IMR-90 (cell line): ENCODE data around the gene CIB1. TPM values are rescaled to one million over a fixed set of nuclear protein-coding genes. Genes with fewer than 3 reads are reported as not detected.

ENCODE experiments used
- ATAC-seq: fragments of 200-7000 bp; cut with Tn5 transposase; 2 replicates; pipeline ENCODE4 v1.9.1; 2020; ENCODE audit warnings: low read depth, mild to moderate bottlenecking, moderate library complexity
- BruUV-seq: library from RNA; stranded (reverse); fragments of 400-500 nt; replicated peaks from 2 replicates; lab custom pipeline; 2021; lab: Mats Ljungman, UMichigan
- CTCF ChIA-PET: fragments of 300-600 bp; formaldehyde crosslinking; extraction: SDS; loops from one replicate; lab custom pipeline; 2021; ENCODE audit warnings: antibody characterized with exemption; lab: Yijun Ruan, JAX
- POLR2A ChIA-PET: fragments of 300-600 bp; sonication (Branson Sonifier 250); formaldehyde crosslinking; loops from one replicate; lab custom pipeline; 2022; ENCODE audit warnings: antibody characterized with exemption; ENCODE audit not compliant: unreplicated experiment; lab: Charles Lee
- DNase-seq: peaks from one replicate; pipeline ENCODE4 v3.0.0; 2013
- H2AFZ ChIP-seq: replicated peaks from 2 replicates; pipeline ENCODE3; 2013; ENCODE audit warnings: low read length, mild to moderate bottlenecking; ENCODE audit not compliant: poor library complexity
- H2AK5ac ChIP-seq: 2 replicates; pipeline ENCODE4 v1.6.1; 2013; ENCODE audit warnings: low read depth, low read length, inconsistent platforms
- H2AK9ac ChIP-seq: replicated peaks from 2 replicates; pipeline ENCODE3; 2013; ENCODE audit warnings: mild to moderate bottlenecking, low read depth, low read length, moderate library complexity; ENCODE audit not compliant: poor library complexity
- H2BK120ac ChIP-seq: 2 replicates; pipeline ENCODE4 v1.6.1; 2013; ENCODE audit warnings: low read depth, low read length, inconsistent platforms
- H2BK15ac ChIP-seq: 3 replicates; pipeline ENCODE4 v1.6.1; 2013; ENCODE audit warnings: low read depth, low read length, inconsistent platforms
- H2BK20ac ChIP-seq: 2 replicates; pipeline ENCODE4 v1.6.1; 2013; ENCODE audit warnings: low read depth, mild to moderate bottlenecking, inconsistent platforms, low read length, moderate library complexity
- H2BK5ac ChIP-seq: 2 replicates; pipeline ENCODE4 v1.6.1; 2013; ENCODE audit warnings: mild to moderate bottlenecking, low read depth, low read length, inconsistent platforms; ENCODE audit not compliant: poor library complexity, severe bottlenecking
- H3K14ac ChIP-seq: replicated peaks from 2 replicates; pipeline ENCODE4 v1.6.1; 2013; ENCODE audit warnings: low read depth, low read length, inconsistent platforms
- H3K18ac ChIP-seq: 2 replicates; pipeline ENCODE4 v1.6.1; 2013; ENCODE audit warnings: low read depth, low read length, control low read depth
- H3K23ac ChIP-seq: 2 replicates; pipeline ENCODE4 v1.6.1; 2013; ENCODE audit warnings: low read depth, low read length, inconsistent platforms
- H3K27ac ChIP-seq: 2 replicates; pipeline ENCODE4 v1.5.1; 2013; ENCODE audit warnings: mild to moderate bottlenecking, control low read depth, low read length; ENCODE audit not compliant: insufficient read depth
- H3K27me3 ChIP-seq: 2 replicates; pipeline ENCODE4 v1.6.1; 2013; ENCODE audit warnings: low read length; ENCODE audit not compliant: control insufficient read depth, insufficient read depth
- H3K36me3 ChIP-seq: 2 replicates; pipeline ENCODE4 v1.6.1; 2013; ENCODE audit warnings: low read length, mixed read lengths; ENCODE audit not compliant: control insufficient read depth, insufficient read depth
- H3K4ac ChIP-seq: 2 replicates; pipeline ENCODE4 v1.6.1; 2013; ENCODE audit warnings: low read depth, low read length, inconsistent platforms
- H3K4me1 ChIP-seq: 2 replicates; pipeline ENCODE4 v1.6.1; 2013; ENCODE audit warnings: low read length, mixed read lengths; ENCODE audit not compliant: control insufficient read depth, insufficient read depth
- H3K4me2 ChIP-seq: 2 replicates; pipeline ENCODE4 v1.6.1; 2013; ENCODE audit warnings: low read depth, mild to moderate bottlenecking, control low read depth, low read length, moderate library complexity
- H3K4me3 ChIP-seq: 2 replicates; pipeline ENCODE4 v1.5.1; 2013; ENCODE audit warnings: low read depth, mild to moderate bottlenecking, control low read depth, low read length, moderate library complexity; ENCODE audit not compliant: insufficient read depth
- H3K56ac ChIP-seq: 2 replicates; pipeline ENCODE4 v1.6.1; 2013; ENCODE audit warnings: low read length, inconsistent platforms; ENCODE audit not compliant: insufficient read depth; ENCODE audit errors: extremely low read depth
- H3K79me1 ChIP-seq, 2 experiments: 2 replicates each; pipeline ENCODE4 v1.6.1; 2013; ENCODE audit warnings: low read length in 2 of 2, inconsistent platforms in 1 of 2, low read depth in 1 of 2
- H3K9ac ChIP-seq: 2 replicates; pipeline ENCODE4 v1.6.1; 2013; ENCODE audit warnings: low read depth, low read length, control low read depth
- H3K9me1 ChIP-seq: 2 replicates; pipeline ENCODE4 v1.6.1; 2013; ENCODE audit warnings: low read length, inconsistent platforms; ENCODE audit not compliant: insufficient read depth
- H3K9me3 ChIP-seq: 2 replicates; pipeline ENCODE4 v1.6.1; 2013; ENCODE audit warnings: low read length; ENCODE audit not compliant: control insufficient read depth, insufficient read depth
- H4K20me1 ChIP-seq: 2 replicates; pipeline ENCODE4 v1.6.1; 2013; ENCODE audit warnings: low read length, inconsistent platforms; ENCODE audit not compliant: insufficient read depth
- H4K5ac ChIP-seq: 2 replicates; pipeline ENCODE4 v1.6.1; 2013; ENCODE audit warnings: mild to moderate bottlenecking, low read depth, low read length, control low read depth
- H4K8ac ChIP-seq, 2 experiments: 2 replicates each; pipeline ENCODE4 v1.6.1; 2013; ENCODE audit warnings: low read depth in 2 of 2, low read length in 2 of 2, control low read depth in 1 of 2, inconsistent platforms in 1 of 2
- H4K91ac ChIP-seq: 2 replicates; pipeline ENCODE4 v1.6.1; 2013; ENCODE audit warnings: low read depth, low read length, inconsistent platforms; ENCODE audit not compliant: insufficient read depth
- CHD1 ChIP-seq: IDR thresholded peaks from 2 replicates; pipeline ENCODE4 v1.6.1; 2012; ENCODE audit warnings: low read depth, low read length, improper control_type of control experiment
- RCOR1 ChIP-seq: IDR thresholded peaks from 2 replicates; pipeline ENCODE4 v1.6.1; 2012; ENCODE audit warnings: mild to moderate bottlenecking, low read length, improper control_type of control experiment; ENCODE audit not compliant: insufficient replicate concordance
- RFX5 ChIP-seq: IDR thresholded peaks from 2 replicates; pipeline ENCODE4 v1.8.0; 2012; ENCODE audit warnings: low read depth, mild to moderate bottlenecking, low read length, moderate library complexity
- WGBS, 2 experiments: methylation state at CpG; one replicate each; pipeline versions ENCODE4 v1.1.5 to v1.1.7; 2013; ENCODE audit warnings: missing lambda C conversion rate in 2 of 2; ENCODE audit not compliant: insufficient read length in 1 of 2; ENCODE audit errors: extremely low coverage in 2 of 2; 5-methylcytosine and 5-hydroxymethylcytosine counted together
- dilution Hi-C: fragments of 300-500 bp; cut with HindIII; formaldehyde crosslinking; loops from one replicate; pipeline ENCODE4 v1.14.3; 2018; ENCODE audit warnings: low sequenced_read_pairs; ENCODE audit not compliant: unreplicated experiment
- in situ Hi-C: fragments of 300-500 bp; cut with MboI; formaldehyde crosslinking; loops from 3 replicates; pipeline ENCODE4 v1.14.3; 2019; ENCODE audit warnings: low sequenced_read_pairs, inconsistent platforms, mixed read lengths
- intact Hi-C: fragments of 100-400 bp; cut with micrococcal nuclease; formaldehyde crosslinking; loops from 2 replicates; pipeline ENCODE4 v1.10.0; 2022
- polyA plus RNA-seq, 3 experiments: library from polyadenylated mRNA; depleted of rRNA; stranded (reverse); fragments of >200 nt; gene quantifications; 2 replicates each; pipeline ENCODE4 v1.2.3, GENCODE V29; 2012; ENCODE audit warnings: low replicate concordance in 1 of 3
- total RNA-seq: library from RNA; depleted of rRNA; stranded (reverse); fragments of >200 nt; gene quantifications from 2 replicates; pipeline ENCODE4 v1.2.3, GENCODE V29; 2012

CIB1 gene
- total and polyA plus RNA-seq, 2 of the 4 experiments (the other 2 are of a cell fraction), result 31.5 to 94.1 TPM

DNA sequence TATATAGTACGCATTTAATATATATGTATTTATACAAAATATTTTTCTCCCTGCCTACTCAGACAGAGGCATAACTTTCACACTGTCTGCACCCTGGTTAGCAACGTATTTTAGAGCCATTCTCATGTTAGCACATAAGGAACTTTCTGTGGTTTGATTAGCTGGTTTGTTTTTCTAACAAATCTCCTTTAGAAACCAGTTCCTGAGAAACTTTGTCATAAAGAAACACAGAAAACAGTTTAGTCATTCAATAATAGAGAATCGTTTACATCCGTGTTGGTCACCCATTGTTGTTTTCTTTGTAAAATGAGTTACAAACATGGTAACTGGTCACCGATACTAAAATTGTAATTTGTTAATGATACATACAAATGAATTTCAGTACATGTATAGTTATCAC lies 25.8 kb upstream of the CIB1 start:
- Histone ChIP-seq H4K5ac (no peak overlapping the region), H3K79me1 (peaks cover 2 to 5% of the 10 kb centered on the region in 2 experiments), H3K23ac (no peak overlapping the region), H4K20me1 (no peaks in the 10 kb centered on the region), H2AFZ (no peak overlapping the region), H3K9ac (no peak overlapping the region), H3K14ac (no peak overlapping the region), H3K36me3 (no peaks in the 10 kb centered on the region), H2BK120ac (no peak overlapping the region), H2AK5ac (no peak overlapping the region), H2AK9ac (no peak overlapping the region), H3K9me3 (no peaks in the 10 kb centered on the region), H2BK5ac (no peak overlapping the region), H3K4me2 (no peak overlapping the region), H3K4ac (no peak overlapping the region), H2BK20ac (no peak overlapping the region), H3K27me3 (peaks cover 13% of the 10 kb centered on the region), H2BK15ac (no peak overlapping the region), H4K91ac (no peak overlapping the region), H3K18ac (no peak overlapping the region), H3K56ac (no peak overlapping the region), H4K8ac (no peak overlapping the region), H3K27ac (no peak overlapping the region), H3K9me1 (peaks cover 5% of the 10 kb centered on the region), H3K4me3 (no peak overlapping the region), H3K4me1 (peaks cover under 1% of the 10 kb centered on the region)
- no peak for ATAC-seq
- dilution Hi-C loops (no loop called here), in situ Hi-C loops (no loop called here), intact Hi-C loops (no loop called here)
- WGBS, 2 experiments, result no CpG with 5 or more reads among the region's 5 CpGs
- POLR2A ChIA-PET, result no interaction called here
- peak; percentile 10 for DNase-seq
- BruUV-seq, result no TSS peak
- CTCF ChIA-PET, result no interaction called here
- TF ChIP-seq RCOR1 (no peak), CHD1 (no peak), RFX5 (peak; percentile 15; the same call in 1 of the 2 replicates)
